ENCODE results near the gene C1orf115. TPM values are rescaled to one million over a fixed set of nuclear protein-coding genes. Genes with fewer than 3 reads are reported as not detected.
"Not testable (repeated sequence)": the region's sequence is repeated elsewhere in the genome, so short reads cannot be mapped to it uniquely, and the experiment has no call there.

The C1orf115 gene
- total and polyA plus RNA-seq, 5 experiments from 2014 or later = 0.44 to 0.99 (median 0.52) TPM; not detected in 1

GRCh38 chr1:220736283-220736682, 46.1 kb downstream of the C1orf115 start:
- H3K36me3 Mint-ChIP-seq, H3K4me3 Mint-ChIP-seq, ATAC-seq, POLR2A ChIA-PET, DNase-seq, H3K9me3 Mint-ChIP-seq, H3K27ac Mint-ChIP-seq: not testable (repeated sequence)
- Mint-ChIP-seq H3K27me3 (peaks cover 4 to 13% (median 8%) of the 10 kb centered on the region in 5 donors), H3K4me1 (peaks cover 5 to 18% (median 9%) of the 10 kb centered on the region in 4 donors)

GRCh38 chr1:220741349-220741748, 51.2 kb downstream of the C1orf115 start:
- Mint-ChIP-seq H3K27me3 (peaks cover 16 to 44% (median 30%) of the 10 kb centered on the region in 5 donors), H3K27ac (no peak overlapping the region), H3K9me3 (no peaks in the 10 kb centered on the region), H3K4me1 (no peaks in the 10 kb centered on the region), H3K4me3 (no peak overlapping the region), H3K36me3 (no peaks in the 10 kb centered on the region)
- POLR2A ChIA-PET = no interaction called here
- ATAC-seq (no peak), DNase-seq (no peak)

DNA sequence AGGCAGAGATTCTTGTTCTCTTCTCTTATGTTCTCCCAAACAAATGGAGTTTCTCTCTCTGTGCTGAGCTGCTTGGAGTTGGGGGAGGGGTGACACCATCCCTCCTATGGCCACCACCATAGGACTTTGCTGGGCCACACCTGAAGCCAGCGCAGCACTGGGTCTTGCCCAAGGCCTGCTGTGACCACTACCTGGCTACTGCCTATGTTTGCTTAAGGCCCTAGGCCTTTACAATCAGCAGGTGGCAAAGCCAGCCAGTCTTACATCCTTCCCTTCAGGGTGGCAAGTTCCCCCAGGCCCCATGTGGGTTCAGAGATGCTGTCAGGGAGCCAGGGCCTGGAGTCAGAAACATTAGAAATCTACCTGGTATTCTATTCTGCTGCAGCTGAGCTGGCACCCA, 51.7 kb downstream of the C1orf115 start:
- H3K4me1 Mint-ChIP-seq = no peaks in the 10 kb centered on the region
- no peak overlapping the region for H3K4me3 Mint-ChIP-seq
- H3K27me3 Mint-ChIP-seq = peaks cover 20 to 48% (median 31%) of the 10 kb centered on the region in 5 donors
- DNase-seq = no peak
- no peak for ATAC-seq
- no peaks in the 10 kb centered on the region for H3K36me3 Mint-ChIP-seq
- no peaks in the 10 kb centered on the region for H3K9me3 Mint-ChIP-seq
- H3K27ac Mint-ChIP-seq = no peak overlapping the region
- POLR2A ChIA-PET = no interaction called here

DNA sequence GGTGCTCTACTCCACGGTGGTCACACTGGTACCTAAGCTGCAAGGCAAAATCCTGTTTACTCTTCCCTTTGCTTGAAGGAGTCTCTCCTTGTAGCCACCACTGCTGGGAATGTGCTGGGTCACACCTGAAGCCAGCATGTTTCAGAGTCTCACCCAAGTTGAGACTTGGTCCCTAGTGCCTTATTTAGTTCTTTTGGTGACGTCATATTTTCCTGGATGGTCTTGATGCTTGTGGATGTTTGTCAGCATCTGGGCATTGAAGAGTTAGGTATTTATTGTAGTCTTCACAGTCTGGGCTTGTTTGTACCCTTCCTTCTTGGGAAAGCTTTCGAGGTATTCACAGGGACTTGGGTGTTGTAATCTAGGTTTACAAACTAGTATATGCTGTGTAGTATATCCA, 52.4 kb downstream of the C1orf115 start:
- H3K27me3 Mint-ChIP-seq = peaks cover 20 to 55% (median 37%) of the 10 kb centered on the region in 5 donors

DNA sequence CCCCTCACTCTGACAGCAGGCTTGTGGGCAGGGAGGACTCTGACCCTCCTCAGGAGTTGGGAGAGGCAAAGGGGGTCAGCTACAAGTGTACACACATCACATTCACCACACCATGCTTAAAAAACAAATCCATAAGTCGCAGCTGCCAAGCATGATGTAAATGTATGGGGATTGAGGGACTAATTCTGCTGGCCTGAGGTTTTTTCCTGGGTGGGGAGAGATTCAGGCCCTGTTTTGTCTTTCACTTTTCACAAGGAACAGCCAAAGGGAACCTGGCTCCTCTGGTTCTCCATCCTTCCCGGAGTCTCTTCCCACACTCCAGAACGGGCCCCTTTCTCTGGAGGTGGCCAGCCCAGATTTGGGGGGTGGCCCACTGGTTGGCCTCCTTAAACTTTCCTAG, 56.7 kb downstream of the C1orf115 start:
- peak overlapping the region in 1 of 10 donors; percentile 58 for H3K4me3 Mint-ChIP-seq
- POLR2A ChIA-PET = no interaction called here
- no peak for ATAC-seq
- H3K4me1 Mint-ChIP-seq = peaks cover 2 to 14% (median 9%) of the 10 kb centered on the region in 4 donors
- H3K27ac Mint-ChIP-seq = no peak overlapping the region
- peaks cover 28 to 79% (median 60%) of the 10 kb centered on the region in 5 donors for H3K27me3 Mint-ChIP-seq
- H3K9me3 Mint-ChIP-seq = no peaks in the 10 kb centered on the region
- H3K36me3 Mint-ChIP-seq = peaks cover 0 to 3% (median 0%) of the 10 kb centered on the region in 3 donors
- no peak for DNase-seq

More for the DNA sequence above, 52.4 kb downstream of the C1orf115 start:
- H3K4me1 Mint-ChIP-seq = peaks cover 0 to 2% (median 0%) of the 10 kb centered on the region in 4 donors
- DNase-seq = no peak
- no peak for ATAC-seq
- POLR2A ChIA-PET = no interaction called here
- H3K36me3 Mint-ChIP-seq = no peaks in the 10 kb centered on the region
- no peak overlapping the region for H3K4me3 Mint-ChIP-seq
- no peaks in the 10 kb centered on the region for H3K9me3 Mint-ChIP-seq
- H3K27ac Mint-ChIP-seq = no peak overlapping the region

- no peak for ATAC-seq
- peak overlapping the region in 9 of 10 donors; percentile 33 to 68 (median 58) for H3K4me3 Mint-ChIP-seq
- peaks cover 27 to 79% (median 66%) of the 10 kb centered on the region in 5 donors for H3K27me3 Mint-ChIP-seq
- no peak for DNase-seq
- H3K27ac Mint-ChIP-seq = peak overlapping the region in 1 of 10 donors; percentile 27
- H3K4me1 Mint-ChIP-seq = peaks cover 2 to 14% (median 9%) of the 10 kb centered on the region in 4 donors
- H3K36me3 Mint-ChIP-seq = peaks cover 0 to 3% (median 0%) of the 10 kb centered on the region in 3 donors
- no peaks in the 10 kb centered on the region for H3K9me3 Mint-ChIP-seq
- POLR2A ChIA-PET = interaction anchor here (0.6 kb wide), 1 partner anchor 930 kb away, joined by 3 read pairs; no protein-coding TSS in a partner anchor
Observed at GRCh38 chr1:220747437-220748088, 57.4 kb downstream of the C1orf115 start.

- DNase-seq (no peak), ATAC-seq (peak; percentile 46 to 68)
- Mint-ChIP-seq H3K27me3 (peaks cover 28 to 76% (median 68%) of the 10 kb centered on the region in 5 donors), H3K36me3 (peaks cover 0 to 3% (median 0%) of the 10 kb centered on the region in 3 donors), H3K9me3 (no peaks in the 10 kb centered on the region), H3K27ac (peak within 1 kb of the TSS in 1 of 10 donors; percentile 27), H3K4me1 (peaks cover 2 to 14% (median 9%) of the 10 kb centered on the region in 4 donors), H3K4me3 (peak within 1 kb of the TSS; percentile 33 to 74 (median 65))
- POLR2A ChIA-PET = interaction anchor here (0.6 kb wide), 1 partner anchor 930 kb away, joined by 3 read pairs; no protein-coding TSS in a partner anchor
Observed at GRCh38 chr1:220748089-220748934, 58.1 kb downstream of the C1orf115 start, which contains the start of gene MTARC2. Gene MTARC2 (plus strand): TSS chr1:220748322. CDS start chr1:220748532, 210 bp downstream.

Other genes with a start within 250 kb of the C1orf115 start
- not detected for gene MARK1, start 162.2 kb upstream of the C1orf115 start, total RNA-seq
- not detected for gene MARK1, start 162.2 kb upstream of the C1orf115 start, polyA plus RNA-seq
- not detected for gene MTARC2, start 58.0 kb downstream of the C1orf115 start, total RNA-seq
- not detected for gene MTARC2, start 58.0 kb downstream of the C1orf115 start, polyA plus RNA-seq
- gene MTARC1, start 96.5 kb downstream of the C1orf115 start, total RNA-seq = not detected
- under 1 TPM in 1 of 3 donors, not detected in 2; 0.59 TPM for gene MTARC1, start 96.5 kb downstream of the C1orf115 start, polyA plus RNA-seq
- gene HLX, start 189.1 kb downstream of the C1orf115 start, total RNA-seq = under 1 TPM; 0.10 to 0.33 TPM
- not detected for gene HLX, start 189.1 kb downstream of the C1orf115 start, polyA plus RNA-seq

Data from naive thymus-derived CD8-positive, alpha-beta T cell (primary cell).